CD4-positive, alpha-beta T cell treated with Interleukin-2 at 100 ng/mL for 4 hours (primary cell): ENCODE results near the gene UTP18.
"Not testable (repeated sequence)": the region's sequence is repeated elsewhere in the genome, so short reads cannot be mapped to it uniquely, and the experiment has no call there.

Experiments
- DNase-seq: peaks from one replicate; pipeline ENCODE4 v3.0.0-alpha.2; 2020; ENCODE audit warnings: low spot score

The UTP18 gene

DNA sequence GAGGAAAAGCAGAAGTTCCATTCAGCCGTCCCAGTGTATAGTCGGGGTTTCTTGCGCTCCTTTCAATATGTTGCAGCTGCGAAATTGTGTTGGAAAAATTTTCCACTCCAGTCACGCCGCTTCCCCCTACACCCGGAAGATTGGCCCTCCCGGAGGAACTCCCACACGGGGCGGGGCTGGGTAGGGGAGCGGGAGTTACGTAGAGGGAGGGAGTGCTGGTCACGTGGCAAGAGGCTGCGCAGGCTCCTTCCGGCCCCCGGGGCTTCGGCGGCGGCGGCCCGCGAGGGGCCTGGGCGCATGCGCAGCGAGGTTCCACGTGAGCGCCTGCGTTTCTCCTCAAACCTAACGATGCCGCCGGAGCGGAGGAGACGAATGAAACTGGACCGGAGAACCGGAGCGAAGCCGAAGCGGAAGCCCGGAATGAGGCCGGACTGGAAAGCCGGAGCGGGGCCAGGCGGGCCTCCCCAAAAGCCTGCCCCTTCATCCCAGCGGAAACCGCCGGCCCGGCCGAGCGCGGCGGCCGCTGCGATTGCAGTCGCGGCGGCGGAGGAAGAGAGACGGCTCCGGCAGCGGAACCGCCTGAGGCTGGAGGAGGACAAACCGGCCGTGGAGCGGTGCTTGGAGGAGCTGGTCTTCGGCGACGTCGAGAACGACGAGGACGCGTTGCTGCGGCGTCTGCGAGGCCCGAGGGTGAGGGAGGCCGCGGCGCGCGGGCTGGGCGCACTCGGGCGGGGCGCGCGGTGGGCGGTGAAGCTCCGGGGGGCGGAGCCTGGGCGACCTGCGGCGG lies at the start of gene UTP18:
Gene UTP18, plus strand, starts transcription at position 310 of the 787 bp plus-strand sequence. Its CDS starts 39 bp downstream, at position 349.
- DNase-seq = peak; percentile 96

DNA sequence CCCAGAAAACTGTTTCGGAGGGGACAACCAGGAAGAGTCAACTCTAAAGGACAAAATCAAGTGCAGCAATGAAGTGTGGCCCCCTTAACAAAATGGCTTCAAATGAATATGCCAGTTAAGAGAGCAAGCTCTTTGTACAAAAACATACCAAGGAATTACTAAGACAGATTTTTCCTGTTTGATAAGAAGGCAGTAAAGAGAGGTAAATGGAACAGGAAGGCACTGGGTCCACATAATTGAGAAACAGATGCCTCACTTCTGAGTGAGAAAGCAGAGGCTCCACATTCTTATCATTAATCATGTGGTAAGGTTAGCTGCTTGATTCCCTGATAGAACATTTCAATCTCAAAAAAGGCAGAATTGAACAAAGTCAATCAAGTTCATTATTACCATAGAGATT lies 45.4 kb upstream of the UTP18 start:
- DNase-seq = no peak

DNA sequence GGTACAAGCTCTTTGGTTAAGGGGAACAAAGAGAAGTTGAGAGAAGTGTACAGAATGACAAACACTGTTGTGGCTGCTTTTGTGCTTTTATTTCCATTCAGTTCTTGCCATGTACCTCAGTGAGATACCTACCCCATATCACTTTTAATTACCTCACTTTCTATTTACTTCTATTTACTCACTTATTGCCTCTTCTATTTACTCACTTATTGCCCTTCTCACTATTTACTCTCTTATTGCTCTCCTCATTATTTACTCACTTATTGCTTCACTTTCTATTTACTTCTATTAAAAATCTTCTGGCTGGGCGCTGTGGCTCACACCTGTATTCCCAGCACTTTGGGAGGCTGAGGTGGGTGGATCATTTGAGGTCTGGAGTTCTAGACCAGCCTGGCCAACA lies 42.4 kb upstream of the UTP18 start:
- no peak for DNase-seq

DNA sequence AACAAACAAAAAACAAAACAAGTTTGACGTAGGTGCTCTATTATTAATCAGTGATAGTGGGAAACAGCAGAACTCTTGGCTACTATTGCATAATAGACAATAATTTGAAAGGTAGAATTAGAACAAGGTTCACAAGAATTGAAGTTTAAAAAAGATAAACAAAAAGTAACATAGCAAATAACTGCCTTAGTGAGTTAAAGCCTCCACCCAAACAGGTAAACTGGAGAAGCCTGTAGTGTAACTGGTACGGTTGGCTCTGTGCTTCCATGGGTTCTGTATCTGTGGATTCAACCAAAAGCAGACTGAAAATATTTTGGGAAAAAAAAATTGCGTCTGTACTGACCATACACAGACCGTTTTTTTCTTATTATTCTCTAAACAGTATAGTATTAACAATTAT lies 39.0 kb upstream of the UTP18 start:
- DNase-seq = no peak

DNA sequence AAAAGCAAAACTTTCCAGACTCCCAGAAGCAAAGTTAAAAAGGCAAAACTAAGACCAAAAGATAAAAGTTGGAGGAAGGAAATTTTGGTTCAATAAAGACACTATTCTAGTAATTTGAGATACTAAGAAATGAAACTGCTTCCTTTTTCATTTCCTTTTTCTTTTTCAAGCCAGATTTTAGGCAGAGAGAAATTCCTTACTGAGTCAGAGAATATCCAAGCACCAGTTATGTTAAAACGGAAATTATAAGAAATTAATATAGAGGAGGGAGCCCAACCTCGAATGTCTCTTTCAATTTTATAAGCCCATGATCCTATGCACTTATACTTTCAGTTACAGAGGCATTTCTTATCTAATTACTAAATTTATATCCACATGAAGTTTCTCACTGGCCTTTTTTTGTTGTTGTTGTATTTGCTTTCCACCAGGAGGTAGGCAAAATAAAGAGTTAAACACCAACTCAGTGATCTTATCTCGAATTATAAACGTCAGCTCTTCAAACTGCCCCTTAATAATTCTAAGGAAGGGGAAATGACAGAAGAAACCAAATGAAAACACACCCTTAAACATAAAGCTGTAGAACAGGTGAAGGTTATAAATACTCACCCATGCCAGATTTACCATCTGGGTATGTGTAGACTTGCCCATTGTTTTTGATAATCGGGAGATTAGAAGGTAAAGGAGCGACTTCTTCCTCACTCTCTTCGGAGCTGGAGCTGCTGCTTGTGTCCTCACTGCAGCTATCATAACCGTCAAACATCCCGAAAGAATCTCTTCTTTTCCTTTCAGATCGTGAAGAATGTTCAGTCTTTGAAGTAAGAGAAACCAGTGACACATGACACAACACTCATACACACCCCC lies 35.7 kb upstream of the UTP18 start:
- no peak for DNase-seq

DNA sequence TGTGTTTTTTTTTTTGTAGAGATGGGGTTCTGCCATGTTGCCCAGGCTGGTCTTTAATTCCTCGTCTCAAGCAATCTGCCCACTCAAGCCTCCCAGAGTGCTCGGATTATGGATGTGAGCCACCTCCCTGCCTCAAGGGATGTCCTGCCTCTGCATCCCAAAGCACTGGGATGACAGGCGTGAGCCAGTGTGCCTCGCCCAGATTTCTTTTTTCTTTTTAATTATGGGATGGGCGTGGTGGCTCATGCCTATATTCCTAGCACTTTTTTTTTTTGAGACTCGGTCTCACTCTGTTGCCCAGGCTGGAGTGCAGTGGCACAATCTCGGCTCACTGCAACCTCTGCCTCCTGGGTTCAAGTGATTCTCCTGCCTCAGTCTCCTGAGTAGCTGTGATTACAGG lies 34.8 kb upstream of the UTP18 start:
- not testable (repeated sequence) for DNase-seq

DNA sequence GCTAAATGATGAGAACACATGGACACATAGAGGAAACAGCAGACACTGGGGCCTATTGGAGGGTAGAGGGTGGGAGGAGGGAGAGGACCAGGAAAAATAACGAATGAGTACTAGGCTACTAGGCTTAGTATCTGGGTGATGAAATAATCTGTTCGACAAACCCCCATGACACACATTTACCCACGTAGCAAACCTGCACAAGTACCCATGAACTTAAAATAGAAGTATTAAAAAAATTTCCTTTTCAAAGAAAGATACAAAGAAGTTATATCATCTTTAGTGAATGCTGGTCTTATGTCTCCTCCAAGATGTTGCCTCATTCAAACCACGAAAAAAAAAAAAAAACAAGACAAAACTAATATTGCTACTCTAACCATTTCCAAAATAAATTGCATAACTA lies 32.2 kb upstream of the UTP18 start:
- no peak for DNase-seq

DNA sequence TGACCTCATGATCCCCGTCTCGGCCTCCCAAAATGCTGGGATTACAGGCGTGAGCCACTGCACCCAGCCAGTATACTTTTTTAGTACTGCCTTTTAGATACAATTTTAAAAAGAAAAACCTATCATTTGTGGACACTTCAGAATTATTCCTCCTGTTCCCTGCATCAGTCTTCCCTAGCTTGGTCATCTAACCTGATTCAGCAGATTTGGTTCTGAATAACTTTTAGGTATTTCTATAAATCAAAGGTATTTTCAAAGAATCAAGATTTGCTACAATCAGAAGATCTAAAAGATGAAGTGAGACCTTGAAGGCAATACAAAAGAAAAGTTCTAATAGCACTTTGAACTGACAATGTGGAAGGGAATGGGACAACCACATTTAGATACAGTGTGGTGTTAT lies 30.5 kb upstream of the UTP18 start:
- no peak for DNase-seq

DNA sequence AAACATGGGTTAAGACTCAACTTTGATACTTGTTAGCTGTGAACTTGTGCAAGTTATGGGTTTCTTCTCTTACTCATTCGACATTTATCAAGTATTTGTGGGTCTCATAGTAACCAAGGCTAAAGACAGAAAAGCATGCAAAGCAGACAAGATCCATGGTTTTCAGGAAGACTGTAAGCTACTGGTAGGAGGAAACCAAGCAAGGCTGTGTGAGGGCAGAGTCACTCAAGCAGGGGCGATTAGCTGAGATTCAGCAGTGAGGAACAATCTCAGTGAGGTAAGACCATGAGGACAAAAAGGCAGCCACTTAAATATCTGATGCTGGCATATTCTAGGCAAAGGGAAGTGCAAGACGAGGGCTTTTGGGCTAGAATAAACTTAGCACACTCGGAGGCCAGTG lies 30.0 kb upstream of the UTP18 start:
- DNase-seq = no peak

DNA sequence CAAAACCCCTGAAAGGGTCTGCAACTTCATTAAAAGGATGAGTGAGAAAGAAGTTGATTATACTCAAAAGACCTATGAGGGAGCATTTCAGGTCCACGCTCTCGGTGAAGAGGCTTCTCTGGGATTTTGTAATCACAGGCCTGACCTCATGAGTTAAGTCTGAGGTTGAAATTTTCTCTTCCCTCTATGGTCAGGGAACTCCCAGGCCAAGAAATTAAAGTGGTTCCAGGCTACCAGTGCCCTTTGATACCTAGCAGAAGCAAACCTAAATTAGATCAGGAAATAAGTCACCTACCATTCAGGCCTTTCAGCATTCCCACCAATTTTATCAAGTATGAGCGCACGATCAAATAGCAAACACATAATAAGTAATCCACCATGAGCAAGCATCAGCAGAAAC lies 28.3 kb upstream of the UTP18 start:
- no peak for DNase-seq

DNA sequence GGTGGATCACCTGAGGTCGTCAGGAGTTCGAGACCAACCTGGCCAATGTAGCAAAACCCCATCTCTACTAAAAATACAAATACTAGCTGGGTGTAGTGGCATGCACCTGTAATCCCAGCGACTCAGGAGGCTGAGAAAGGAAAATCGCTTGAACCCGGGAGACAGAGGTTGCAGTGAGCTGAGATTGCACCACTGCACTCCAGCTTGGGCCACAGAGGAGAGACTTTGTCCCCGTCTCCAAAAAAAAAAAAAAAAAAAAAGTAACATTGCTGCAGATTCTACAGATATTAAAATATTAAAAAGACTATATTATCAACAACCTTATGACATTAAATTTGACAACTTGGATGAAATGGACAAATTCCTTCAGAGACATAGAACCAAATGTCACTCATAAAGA lies 26.2 kb upstream of the UTP18 start:
- no peak for DNase-seq

DNA sequence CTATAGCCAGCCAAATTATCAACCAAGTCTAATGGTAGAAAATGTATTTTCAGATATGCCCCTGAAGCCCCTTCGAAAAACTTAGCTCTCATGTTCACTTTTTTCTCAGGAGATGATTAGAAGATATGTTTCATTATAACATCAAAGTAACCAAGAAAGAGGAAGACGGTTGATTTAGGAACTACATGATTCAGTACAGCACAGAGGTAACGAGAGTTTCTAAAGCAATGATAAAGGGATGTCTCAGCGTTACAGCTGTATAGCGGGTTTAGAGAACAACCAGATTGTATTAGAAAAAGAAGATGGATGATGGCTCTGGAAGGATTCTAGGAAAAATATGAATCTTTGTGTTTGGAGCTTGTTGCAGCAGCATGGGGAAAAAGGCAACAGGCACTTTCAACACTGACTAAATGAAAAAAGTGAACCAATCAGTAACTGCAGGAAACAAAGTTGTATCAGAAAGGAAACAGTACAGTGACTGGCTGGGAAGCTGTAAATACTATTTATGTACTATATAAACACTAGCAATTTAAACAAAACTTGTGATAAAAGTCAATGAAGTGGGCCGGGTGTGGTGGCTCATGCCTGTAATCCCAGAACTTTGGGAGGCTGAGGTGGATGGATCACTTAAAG lies 22.0 kb upstream of the UTP18 start:
- no peak for DNase-seq

DNA sequence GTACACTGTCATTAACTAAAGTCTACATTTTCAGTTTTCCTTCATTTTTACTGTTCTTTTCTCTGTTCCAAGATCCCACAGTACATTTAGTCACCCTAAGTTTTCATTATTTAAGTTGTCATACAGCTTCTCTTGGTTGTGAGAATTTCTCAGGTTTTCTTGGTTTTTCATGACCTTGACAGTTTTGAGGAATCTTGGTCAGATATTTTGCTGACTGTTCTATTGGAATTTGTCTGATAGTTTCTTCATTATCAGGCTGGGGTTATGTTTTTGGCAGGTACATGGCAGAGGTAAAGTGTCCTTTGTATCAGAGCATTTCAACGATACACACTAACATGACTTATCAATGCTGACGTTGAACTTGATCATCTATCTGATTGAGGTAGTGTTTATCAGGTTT lies 20.1 kb upstream of the UTP18 start:
- no peak for DNase-seq

DNA sequence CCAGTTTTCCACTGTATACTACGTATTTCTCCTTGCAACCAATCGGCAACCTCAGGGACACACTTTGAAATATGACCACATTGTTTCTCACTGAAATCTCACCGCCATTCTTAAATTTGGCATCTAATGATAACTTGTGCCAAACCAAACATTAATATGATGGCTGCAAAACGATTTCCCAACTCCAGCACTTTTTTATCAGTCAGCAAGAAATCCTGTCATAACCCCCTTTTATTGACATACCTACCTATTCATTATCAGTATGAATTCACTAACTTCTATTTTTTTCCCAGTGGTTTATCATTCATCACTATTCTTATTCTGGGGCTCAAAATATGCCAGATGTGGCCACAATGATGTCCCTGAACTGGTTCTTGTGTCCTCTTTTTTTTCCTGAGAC lies 16.3 kb upstream of the UTP18 start:
- no peak for DNase-seq

DNA sequence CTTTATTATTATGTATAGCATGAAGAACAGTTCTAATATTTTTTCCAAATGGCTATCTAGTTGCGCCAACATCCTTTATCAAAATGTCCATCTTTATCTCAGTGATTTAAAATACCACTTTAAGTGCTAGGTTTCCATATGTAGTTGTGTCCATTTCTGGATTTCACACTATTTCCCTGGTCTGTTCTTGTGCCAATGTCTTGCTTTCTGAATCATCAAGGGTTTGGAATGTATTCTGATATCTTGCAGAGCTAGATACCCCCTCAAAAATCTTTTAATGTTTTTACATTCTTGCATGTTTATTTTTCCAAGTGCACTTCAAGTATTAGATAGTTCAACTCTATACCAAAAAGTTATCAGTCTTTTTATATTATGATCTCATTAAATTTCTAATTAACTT lies 14.8 kb upstream of the UTP18 start:
- no peak for DNase-seq

DNA sequence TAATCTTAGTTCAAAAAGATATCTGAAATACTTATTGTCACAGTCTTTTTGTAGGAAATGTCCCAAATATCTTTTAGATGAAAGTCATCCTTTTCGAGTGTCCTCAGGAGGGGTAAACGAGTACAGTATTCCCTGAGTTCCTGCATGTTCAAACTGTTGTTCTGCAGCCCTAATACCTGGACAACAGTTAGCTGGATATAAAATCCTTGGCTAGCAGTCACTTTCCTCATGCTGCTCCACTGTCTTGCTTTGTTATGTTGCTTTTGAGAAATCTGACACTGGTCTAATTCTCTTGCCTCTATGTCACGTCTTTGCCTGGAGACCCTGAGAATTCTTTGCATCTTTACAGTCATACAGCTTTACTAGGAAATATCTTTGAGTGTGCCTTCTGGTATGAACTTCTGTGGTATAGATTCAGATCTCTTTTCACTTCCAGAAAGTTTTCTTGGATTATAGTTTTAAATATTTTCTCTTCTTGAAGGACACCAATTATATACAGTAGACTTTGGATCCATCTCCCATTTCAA lies 10.0 kb upstream of the UTP18 start:
- no peak for DNase-seq

DNA sequence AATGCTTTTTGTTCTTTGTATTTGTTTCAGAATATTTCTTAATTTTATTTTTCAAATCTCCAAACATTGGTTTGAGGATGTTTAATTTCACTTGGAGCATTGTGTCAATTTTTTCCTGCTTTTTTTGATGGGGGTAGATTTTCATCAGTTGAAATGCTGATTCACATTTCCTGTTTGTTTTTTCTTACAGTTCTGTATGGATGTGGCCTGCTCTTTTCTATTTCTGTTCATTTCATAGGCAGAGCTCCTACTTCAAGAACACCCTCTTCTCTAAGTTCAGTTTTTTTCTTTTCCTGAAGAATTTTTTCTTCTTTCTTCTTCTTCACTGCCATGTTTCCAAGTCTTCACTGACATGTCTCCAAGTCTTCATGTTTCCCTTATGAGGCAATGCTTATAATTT lies 9.3 kb upstream of the UTP18 start:
- DNase-seq = no peak

DNA sequence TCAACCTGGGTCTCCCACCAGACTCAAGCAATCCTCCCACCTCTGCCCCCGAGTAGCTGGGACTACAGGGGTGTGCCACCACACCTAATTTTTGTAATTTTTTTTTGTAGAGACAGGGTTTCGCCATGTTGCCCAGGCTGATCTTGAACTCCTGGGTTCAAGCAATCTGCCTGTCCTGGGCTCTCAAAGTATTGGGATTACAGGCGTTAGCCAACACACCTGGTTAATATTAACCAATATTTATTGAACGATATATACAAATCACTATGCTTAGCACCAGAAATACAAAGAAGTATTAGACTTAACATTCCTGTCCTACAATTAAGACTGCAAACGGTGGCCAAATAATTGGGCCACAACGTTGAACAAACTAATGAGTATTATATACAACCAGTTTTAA lies 4.7 kb upstream of the UTP18 start:
- no peak for DNase-seq

DNA sequence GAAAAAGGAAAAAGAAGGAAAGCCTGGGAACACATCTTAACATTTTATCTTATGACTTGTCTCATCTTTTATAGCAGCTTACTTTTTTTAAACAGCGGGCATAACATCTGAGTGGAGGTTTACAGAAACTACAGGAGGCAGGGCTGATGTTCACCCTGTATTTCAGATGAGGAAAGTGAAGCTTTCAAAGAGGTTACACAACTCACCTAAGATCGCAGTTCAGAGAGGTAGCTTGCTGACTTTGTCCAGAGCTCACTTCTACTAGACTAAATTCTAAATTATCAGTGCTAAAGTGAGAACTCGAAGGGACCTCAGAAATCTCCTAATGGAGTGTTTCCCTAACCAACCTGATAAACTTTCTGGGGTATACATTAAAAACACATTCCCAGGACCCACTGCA lies 4.2 kb upstream of the UTP18 start:
- DNase-seq = no peak

DNA sequence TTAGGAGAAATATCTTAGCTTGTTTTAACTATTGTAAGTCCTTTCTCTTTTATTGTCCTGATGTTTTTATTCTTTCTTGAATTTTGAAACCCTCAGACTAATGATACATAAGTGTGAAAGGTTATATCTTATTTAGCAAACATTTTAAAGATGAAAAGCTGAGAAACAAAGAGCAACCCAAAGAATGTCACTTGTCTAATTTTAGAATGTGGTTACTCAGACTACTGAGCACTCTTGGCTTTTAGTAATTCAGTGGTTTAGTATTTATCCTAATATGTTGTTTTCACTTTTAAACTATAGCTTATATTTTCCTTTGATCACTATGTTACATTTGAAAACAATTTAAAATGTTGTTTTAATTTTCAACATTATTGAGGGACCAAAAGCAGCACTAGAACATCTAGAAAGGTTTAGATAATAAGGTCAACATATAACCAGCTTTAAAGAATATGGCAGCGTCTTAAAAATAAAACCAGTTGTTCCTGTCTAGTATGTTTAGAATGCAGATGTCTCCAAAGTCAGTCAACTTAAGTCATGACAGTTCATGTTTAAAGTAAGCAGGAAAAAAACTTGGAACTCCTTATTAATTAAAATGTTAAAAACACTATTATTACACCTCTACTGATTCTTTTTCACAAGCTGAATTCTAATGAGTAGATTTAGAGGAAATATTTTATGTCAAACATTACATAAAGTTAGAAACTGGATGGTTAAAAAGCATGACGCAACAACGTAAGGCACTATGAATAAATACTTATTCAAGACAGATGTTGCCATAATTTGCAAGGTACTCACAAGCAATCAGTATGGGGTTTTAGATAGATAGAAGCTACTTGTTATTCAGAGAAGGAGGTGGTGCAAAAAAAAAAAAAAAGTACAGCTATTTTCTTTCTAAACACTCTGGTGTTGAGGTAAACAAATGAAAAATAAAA lies 2.9 kb upstream of the UTP18 start:
- DNase-seq = no peak

DNA sequence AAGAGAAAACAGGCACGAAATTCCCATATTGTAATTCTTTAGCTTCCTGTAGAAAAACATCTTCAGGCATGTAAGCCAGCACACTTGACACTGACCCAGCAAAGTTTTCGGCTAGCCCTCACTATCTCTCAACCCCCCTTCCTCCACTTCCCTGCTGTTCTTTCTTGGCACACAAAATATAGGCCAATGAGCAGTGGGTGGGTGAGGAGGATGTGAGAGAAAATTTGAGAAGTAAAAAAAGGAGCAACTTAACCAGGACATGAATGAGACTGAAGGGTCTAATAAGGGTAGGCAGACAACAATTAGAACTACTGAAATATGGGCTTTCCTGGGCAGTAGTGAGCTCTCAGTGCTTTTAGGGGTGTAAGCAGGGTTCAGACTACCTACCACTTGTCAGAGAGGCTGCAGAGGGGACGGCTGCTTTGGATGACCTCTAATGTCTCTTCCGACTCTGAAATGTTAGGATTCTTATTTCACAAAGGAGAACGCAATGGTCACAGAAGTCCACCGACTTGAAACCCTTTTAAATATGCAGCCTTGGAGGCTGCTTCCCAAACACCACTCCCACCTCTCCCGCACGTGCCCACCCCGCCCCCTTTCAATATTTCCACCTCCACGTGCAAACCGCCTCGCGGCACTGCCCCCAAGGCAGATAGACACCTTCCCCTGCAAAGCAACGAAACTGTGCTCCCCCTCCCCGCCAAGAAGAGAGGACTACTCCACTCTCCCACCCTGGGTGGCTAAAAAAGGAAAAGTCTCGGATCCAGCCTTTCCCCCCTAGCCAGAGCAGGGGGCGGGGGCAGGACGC lies 1.4 kb upstream of the UTP18 start:
- DNase-seq = no peak
